Measurements from ENCODE around the gene PPME1. TPM values are rescaled to one million over a fixed set of nuclear protein-coding genes. Genes with fewer than 3 reads are reported as not detected.
A peak's percentile ranks its signal among the peaks of the same experiment; 100 is the strongest.
"Not testable (repeated sequence)": the region's sequence is repeated elsewhere in the genome, so short reads cannot be mapped to it uniquely, and the experiment has no call there.

The PPME1 gene, protein sequence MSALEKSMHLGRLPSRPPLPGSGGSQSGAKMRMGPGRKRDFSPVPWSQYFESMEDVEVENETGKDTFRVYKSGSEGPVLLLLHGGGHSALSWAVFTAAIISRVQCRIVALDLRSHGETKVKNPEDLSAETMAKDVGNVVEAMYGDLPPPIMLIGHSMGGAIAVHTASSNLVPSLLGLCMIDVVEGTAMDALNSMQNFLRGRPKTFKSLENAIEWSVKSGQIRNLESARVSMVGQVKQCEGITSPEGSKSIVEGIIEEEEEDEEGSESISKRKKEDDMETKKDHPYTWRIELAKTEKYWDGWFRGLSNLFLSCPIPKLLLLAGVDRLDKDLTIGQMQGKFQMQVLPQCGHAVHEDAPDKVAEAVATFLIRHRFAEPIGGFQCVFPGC
- total RNA-seq (2014; rRNA removed; shearing (Covaris generic)) = 123 and 157 TPM in 2 replicates

DNA sequence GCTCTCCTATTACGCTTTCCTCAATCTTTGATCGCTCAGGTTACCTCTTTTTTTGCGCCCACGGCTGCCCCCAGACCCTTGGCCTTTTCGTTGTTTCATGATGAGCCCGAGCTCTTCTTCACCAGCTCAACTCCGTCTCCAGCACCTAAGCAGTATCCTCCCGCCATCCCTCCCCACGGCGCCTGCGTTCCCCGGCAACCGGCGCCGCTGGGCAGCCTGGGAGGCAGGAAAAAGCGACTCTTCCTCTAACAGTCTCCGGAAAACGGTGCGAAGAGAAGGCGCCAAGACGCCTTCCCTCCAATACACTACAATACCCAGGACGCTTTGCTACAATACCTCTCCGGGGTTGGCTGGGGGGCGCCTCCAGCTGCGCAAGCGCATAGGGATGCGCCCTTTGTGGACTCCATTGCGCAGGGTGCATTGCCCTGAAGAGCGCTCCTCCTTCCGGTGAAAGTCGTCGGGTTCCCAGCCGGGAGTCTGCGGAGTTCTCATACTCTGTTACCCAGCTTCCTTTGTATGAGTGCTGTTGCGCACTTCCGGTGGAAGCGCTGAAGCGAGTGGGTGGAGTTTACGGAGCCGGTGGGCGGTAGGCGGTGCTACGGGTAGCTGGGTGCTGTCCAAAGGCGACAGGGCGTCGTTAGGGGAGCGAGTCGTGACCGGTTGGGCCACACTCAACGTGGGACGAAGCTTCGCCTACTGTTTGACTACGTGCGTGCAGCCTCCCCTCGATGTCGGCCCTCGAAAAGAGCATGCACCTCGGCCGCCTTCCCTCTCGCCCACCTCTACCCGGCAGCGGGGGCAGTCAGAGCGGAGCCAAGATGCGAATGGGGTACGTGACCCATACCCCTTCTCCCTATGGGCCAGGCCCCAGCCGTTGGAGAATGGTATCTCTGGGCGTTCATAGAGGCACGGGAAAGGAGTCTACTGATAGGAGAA is at the start of gene PPME1, which contains the start of gene C2CD3:
TSS of gene PPME1 (plus strand) at position 596 of the 936 bp plus-strand sequence. CDS start at position 729, 133 bp downstream.
TSS of gene C2CD3 (minus strand) at position 309 of the 936 bp plus-strand sequence. CDS start at position 99, 210 bp downstream.
- in situ Hi-C loops (cut with HindIII; ENCODE audit: low sequenced_read_pairs) = no loop called here
- peak; percentile 100 for DNase-seq (ENCODE audit: low spot score)

DNA sequence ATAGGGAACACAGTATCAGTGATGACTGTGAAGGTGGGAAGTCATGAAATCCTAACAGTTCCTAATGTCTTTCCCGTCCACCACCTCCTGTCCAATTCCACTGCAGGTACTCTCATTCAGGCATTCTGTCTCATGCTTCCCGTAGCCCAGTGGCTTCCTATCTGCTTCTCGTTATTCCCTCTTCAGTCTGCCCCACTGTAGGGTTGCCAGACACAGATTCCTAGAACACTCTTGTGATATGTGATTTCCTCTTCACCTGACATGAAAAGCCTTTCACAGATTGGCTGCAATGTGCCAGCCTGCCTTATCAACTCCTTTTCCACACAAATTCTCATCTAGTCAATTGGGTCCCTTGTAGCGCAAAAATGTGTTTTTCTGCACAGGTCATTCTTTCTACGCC is 49.3 kb upstream of the PPME1 start:
- no peak for DNase-seq (ENCODE audit: low spot score)
- in situ Hi-C loops (cut with HindIII; ENCODE audit: low sequenced_read_pairs) = no loop called here

DNA sequence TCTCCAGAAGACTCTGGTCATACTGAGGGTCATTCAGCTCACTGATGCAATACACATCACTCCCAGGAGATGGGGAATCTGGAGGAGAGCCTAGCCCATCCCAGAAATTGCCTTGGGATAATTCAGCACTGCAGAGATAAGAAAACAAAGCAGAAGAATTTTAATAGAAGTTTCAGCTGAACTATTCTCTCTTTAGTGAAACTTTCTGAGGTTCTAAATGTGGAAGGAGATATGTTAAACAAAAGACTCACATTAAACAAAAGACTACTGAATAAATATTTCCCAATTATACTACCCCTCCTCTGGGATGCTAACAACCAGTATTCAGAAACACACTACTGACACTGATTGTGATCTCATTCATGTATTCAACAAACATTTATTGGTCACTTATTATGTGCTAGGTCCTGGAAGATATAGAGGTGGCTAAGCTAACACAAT is 48.1 kb upstream of the PPME1 start:
- in situ Hi-C loops (cut with HindIII; ENCODE audit: low sequenced_read_pairs) = no loop called here
- no peak for DNase-seq (ENCODE audit: low spot score)

DNA sequence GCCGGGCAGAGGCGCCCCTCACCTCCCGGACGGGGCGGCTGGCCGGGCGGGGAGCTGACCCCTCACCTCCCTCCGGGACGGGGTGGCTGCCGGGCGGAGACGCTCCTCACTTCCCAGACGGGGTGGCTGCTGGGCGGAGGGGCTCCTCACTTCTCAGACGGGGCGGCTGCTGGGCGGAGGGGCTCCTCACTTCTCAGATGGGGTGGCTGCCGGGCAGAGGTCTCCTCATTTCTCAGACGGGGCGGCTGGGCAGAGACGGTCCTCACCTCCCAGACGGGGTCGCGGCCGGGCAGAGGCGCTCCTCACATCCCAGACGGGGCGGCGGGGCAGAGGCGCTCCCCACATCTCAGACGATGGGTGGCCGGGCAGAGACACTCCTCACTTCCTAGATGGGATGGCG is 42.0 kb upstream of the PPME1 start:
- in situ Hi-C loops (cut with HindIII; ENCODE audit: low sequenced_read_pairs); DNase-seq (ENCODE audit: low spot score): not testable (repeated sequence)

DNA sequence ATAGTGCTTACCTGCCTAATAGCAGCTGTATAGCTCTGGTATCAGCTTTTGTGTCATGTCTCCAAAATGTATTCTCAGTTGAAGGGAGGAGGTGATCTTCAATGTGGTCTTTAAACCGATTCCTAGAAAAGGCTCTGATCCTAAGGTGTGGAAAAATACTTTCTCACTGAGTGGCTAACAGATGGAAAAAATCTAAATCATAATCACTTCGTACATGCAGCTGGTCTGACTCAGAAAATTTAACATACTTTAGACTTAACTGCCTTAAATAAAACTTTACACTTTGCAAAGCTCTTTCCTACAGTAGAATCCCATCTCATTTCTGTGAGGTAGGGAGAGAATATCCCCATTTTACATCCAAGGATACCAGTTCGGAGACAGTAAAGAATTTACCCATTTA is 38.3 kb upstream of the PPME1 start:
- in situ Hi-C loops (cut with HindIII; ENCODE audit: low sequenced_read_pairs) = no loop called here
- no peak for DNase-seq (ENCODE audit: low spot score)

DNA sequence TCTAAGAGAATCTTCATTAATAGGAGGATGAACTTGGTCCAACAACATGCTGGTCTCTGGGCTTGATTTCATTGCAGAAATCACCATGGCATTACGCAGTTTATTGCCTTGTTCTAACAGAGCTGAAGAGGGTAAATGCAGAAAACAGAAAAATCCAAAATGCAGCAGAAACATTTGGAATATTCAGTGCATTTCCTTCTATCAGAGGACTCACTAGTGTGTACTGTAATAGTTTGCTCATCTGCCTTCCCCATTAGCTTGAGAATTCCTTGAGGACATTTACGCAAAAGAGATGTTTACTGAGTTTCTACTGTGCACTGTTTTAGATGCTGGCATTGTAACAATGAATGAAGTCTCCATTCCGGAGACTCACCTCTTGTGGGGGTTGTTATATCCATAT is 37.7 kb upstream of the PPME1 start:
- no peak for DNase-seq (ENCODE audit: low spot score)
- in situ Hi-C loops (cut with HindIII; ENCODE audit: low sequenced_read_pairs) = no loop called here

DNA sequence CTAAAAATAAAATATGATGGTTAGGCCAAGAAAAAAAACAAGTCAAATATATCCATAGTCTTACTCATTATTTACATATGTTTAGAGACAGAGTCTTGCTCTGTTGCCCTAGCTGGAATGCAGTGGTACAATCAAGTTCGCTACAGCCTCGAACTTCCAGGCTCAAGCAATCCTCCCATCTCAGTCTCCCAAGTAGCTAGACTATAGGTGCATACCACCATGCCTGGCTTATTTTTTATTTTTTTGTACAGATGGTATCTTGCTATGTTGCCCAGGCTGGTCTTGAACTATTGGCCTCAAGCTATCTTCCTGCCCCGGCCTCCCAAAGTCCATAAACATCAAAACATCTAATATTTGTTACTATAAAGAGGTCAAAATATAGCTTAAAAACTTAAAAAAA is 36.4 kb upstream of the PPME1 start:
- no peak for DNase-seq (ENCODE audit: low spot score)
- in situ Hi-C loops (cut with HindIII; ENCODE audit: low sequenced_read_pairs) = no loop called here

DNA sequence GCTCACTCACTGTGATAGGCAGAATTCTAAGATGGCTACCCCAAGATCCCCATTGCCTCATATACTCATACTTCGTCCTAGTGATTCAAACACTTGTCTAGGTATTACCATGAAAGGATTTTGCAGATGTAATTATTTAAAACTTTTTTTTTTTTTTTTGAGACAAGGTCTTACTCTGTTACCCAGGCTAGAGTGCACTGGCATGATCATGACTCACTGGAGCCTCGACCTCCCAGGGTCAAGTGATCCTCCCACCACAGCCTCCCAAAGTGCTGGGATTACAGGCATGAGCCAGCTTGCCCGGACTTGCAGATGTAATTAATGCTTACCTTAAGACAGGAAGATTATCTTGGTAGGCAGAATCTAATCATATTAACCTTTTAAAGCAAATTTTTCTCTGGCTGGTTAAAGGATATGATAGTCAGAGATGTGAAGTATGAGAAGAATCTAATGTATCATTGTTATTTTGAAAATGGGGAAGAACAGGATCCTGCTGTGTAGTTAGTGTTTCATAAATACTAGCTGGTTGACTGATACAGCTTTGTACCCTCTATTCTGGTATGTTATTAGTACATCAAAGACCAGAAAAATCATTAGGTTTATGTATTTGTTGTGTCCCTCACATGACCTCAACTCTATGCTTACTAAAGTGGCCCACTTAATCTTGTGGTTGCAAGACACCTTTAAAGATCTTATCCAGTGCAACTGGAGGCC is 35.8 kb upstream of the PPME1 start:
- in situ Hi-C loops (cut with HindIII; ENCODE audit: low sequenced_read_pairs) = no loop called here
- DNase-seq (ENCODE audit: low spot score) = no peak

DNA sequence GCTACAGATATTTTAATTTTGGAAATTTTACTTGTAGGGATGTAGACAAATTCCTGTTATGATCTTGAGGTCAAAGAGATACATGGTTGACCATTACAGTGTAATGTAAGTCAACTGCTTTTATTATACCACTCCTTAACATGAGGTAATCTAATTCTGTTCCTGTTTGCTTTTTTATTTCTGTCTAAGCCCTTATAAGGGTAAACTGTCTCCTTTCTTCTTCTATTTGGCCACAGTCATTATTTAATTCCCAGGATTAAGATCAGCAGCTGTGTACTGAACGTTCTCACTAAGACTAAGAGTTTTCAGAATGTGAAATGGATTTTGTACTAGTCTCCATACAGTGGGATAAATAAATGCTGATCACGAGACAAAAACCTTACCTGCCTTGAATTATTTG is 33.1 kb upstream of the PPME1 start:
- in situ Hi-C loops (cut with HindIII; ENCODE audit: low sequenced_read_pairs) = no loop called here
- no peak for DNase-seq (ENCODE audit: low spot score)

DNA sequence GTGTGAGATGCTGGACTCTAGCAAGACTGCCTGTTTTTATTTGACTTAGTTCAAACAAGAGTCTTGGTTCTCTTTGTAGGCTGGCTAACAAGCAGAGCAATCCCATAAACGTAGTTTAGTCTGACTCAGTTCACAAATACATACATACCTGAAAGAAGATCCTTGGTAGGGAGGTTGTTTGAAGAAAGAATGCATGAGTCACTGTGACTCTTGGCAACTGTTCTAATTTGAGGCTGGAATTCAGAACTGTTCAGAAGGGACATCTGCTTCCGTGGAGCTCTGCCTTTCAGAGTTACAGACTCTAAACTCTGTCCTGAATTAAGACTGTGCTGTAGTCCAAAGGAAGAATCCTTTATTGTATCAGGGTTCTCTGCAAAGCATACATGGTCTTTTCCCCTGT is 32.5 kb upstream of the PPME1 start:
- peak; percentile 62 for DNase-seq (ENCODE audit: low spot score)
- in situ Hi-C loops (cut with HindIII; ENCODE audit: low sequenced_read_pairs) = no loop called here

DNA sequence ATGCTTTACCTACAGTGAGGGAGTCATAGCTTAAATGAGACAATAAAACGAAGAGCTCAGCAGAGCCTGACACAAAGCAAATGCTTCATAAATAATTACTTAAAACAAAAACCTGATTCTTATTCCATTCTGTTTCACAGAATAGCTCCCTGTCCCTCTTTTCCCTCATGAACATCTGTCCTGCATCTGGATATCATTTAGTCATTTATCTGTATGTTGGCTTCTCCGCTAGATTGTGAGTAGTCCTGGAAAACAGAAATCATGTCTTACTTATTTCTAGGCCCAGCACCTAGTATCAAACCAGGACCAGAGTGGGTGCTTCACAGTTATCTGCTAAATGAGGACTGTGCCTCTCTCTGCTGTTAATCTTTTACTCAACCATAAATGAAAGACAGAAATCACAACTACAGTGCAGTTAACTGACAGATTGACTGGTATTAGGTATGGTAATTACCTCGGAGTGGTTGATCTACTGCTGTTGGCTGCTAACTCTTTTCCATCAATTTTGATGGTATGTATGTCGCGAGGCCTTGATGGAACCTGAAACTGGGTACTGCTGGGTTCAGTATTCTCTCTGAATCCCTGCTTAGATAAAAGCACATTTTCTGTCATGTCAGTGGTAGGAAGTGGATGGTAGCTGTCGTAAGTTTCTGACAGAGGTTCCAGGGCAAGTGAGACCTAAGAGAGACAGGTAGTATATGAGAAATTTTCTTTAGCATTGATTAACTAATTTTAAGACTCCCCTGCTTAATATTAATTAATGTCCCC is 31.8 kb upstream of the PPME1 start:
- DNase-seq (ENCODE audit: low spot score) = peak; percentile 15
- in situ Hi-C loops (cut with HindIII; ENCODE audit: low sequenced_read_pairs) = no loop called here

DNA sequence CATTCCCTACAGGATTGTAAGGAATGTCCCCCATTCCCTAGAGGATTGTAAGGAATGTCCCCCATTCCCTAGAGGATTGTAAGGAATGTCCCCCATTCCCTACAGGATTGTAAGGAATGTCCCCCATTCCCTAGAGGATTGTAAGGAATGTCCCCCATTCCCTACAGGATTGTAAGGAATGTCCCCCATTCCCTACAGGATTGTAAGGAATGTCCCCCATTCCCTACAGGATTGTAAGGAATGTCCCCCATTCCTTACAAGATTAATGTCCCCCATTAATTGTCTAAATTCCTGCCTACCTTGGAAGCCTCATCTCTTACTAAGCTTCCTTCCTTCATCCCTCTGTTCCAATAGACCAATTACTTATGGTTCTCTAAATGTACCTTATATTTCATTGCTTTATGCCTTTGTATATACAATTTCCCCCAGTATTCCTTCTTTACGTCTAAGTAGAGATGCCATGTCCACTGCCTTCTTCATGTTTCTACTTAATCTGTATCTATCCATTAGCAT is 31.1 kb upstream of the PPME1 start:
- in situ Hi-C loops (cut with HindIII; ENCODE audit: low sequenced_read_pairs) = not testable (repeated sequence)
- peak; percentile 13 for DNase-seq (ENCODE audit: low spot score)

DNA sequence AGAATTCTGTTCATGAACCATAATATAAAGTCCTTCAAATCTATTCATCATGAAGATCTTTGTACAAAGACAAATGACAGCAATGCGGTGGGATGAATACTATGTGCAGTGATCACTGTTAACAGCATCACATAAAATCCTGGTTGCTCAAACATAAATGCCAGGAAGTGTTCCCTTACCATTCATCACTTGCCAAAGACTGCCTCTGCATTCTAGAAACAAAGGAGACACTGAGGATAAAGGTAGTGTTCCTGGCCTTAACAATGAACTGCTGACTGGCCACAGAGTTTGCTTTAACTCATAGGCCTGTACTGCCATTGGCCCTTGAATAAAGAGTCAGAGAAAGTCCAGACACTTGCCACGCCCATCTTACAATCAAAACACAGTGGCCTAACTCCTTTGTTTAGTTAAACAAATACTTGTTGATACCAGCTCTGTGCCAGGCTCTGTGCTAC is 29.8 kb upstream of the PPME1 start:
- DNase-seq (ENCODE audit: low spot score) = peak; percentile 33
- in situ Hi-C loops (cut with HindIII; ENCODE audit: low sequenced_read_pairs) = no loop called here

DNA sequence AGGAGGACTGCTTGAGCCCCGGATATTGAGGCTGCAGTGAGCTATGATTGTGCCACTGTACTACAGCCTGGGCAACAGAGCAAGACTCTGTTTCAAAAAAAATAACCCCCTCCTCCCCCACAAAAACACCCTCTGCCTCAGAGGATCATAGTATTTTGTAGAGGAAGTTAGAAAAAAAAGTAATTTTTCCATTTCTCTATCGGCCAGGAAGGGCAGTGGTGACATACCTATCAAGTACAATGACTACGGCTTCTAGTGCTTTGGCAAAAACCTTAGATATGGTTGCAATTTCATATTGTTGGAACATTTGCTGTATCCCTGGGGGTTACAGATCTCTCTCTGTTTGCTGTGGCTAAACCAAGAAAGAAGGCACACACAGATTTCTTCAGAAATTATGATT is 29.2 kb upstream of the PPME1 start:
- in situ Hi-C loops (cut with HindIII; ENCODE audit: low sequenced_read_pairs) = no loop called here

DNA sequence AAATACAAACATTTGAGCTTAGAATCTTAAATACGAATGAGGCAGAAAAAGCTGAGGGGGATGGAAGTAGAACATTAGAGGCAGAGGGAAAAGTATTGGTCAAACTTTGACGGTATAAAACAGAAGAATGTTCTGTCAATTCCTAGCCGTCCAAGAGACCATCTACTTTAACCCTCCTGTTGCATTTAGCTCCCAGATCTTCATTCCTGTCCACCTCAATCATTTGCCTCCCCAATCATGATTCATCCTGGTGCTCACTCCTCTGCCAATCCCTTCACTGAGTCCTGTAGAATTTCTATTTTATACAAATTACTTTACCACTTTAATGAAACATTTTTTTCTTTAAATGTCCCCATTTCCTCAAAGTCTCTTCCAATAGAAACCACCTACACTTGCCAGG is 28.5 kb upstream of the PPME1 start:
- in situ Hi-C loops (cut with HindIII; ENCODE audit: low sequenced_read_pairs) = no loop called here
- no peak for DNase-seq (ENCODE audit: low spot score)

More for the DNA sequence above, 29.2 kb upstream of the PPME1 start:
- DNase-seq (ENCODE audit: low spot score) = no peak

DNA sequence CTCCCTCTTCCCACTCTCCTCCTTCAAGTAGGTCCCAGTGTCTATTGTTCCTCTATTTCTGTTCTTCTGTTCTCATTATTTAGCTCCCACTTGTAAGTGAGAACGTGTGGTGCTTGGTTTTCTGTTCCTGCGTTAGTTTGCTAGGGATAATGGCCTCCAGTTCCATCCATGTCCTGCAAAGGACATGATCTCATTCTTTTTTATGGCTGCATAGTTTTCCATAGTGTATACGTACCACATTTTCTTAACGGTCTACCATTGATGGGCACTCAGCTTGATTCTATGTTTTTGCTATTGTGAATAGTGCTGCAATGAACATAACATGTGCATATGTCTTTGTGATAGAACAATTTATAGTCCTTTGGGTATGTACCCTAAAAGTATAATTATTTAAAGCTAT is 26.5 kb upstream of the PPME1 start:
- in situ Hi-C loops (cut with HindIII; ENCODE audit: low sequenced_read_pairs) = no loop called here
- DNase-seq (ENCODE audit: low spot score) = no peak

DNA sequence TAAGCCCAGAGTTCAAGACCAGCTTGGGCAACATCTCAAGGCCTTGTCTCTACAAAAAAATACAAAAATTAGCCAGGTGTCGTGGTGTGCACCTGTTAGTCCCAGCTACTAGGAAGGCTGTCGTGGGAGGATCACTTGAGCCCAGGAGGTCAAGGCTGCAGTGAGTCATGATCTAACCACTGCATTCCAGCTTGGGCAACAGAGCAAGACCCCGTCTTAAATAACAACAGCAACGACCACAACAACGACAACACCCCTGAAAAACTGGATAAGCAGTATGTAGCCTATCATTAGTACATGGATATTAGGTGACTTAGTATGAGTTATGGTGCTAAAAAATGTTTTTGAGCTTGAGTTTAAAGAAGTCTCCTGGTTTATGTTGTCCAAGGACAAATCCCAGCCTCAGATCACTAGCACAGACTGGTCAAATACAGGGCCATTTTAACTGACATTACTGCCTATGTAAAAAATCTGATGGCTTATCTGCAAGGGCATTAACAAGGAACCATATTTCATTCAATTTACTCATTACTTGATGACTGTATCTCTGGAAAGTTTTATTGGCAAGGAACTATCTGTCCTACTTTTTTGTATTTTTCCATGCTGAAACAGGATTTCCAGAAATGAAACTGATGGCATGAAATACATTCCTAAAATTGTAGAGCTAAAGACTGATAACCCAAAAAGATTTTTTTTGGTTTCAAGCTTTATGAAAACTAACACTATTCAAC is 23.7 kb upstream of the PPME1 start:
- in situ Hi-C loops (cut with HindIII; ENCODE audit: low sequenced_read_pairs) = no loop called here
- DNase-seq (ENCODE audit: low spot score) = no peak

DNA sequence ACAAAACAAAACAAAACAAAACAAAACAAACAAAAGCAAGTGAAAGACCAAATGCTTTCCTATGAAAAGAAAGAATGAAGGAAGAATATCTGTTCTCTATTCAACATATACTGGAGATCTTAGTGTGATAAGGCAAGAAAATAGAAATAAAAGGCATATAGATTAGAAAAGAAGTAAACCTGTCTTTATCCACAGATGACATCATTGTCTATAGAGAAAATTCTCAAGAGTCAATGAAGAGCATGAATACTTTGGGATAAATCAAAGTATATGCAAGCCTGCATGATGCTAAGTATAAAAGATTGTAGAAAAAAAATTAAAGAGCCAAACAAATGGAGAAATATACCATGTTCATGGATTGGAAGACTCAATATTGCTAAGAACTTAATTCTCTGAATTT is 17.9 kb upstream of the PPME1 start:
- no peak for DNase-seq (ENCODE audit: low spot score)
- in situ Hi-C loops (cut with HindIII; ENCODE audit: low sequenced_read_pairs) = no loop called here

Measured in G401 (cell line).